SK-N-MC (cell line): ENCODE results near the gene JPH2.

Experiments used
- EZH2 ChIP-seq: fragments of 200-600 bp; sonication (generic); IDR thresholded peaks from one replicate; pipeline ENCODE4 v1.6.1; 2017; ENCODE audit warnings: antibody characterized with exemption
- FOXP2 ChIP-seq: optimal IDR thresholded peaks from 2 replicates; pipeline ENCODE3; 2011; ENCODE audit warnings: mild to moderate bottlenecking, moderate library complexity; ENCODE audit not compliant: insufficient read depth; ENCODE audit errors: extremely low read length, control extremely low read depth
- POLR2AphosphoS5 ChIP-seq: IDR thresholded peaks from 2 replicates; pipeline ENCODE4 v1.6.1; 2012; ENCODE audit warnings: mild to moderate bottlenecking, low read depth, low read length, borderline replicate concordance

- TF ChIP-seq POLR2AphosphoS5 = no peak
- no peak for TF ChIP-seq EZH2
- TF ChIP-seq FOXP2 = no peak
Measured at GRCh38 chr20:44185574-44185973, 1.4 kb downstream of the JPH2 start.
